ENCODE measurements around the gene FBXO10. TPM values are rescaled to one million over a fixed set of nuclear protein-coding genes. Genes with fewer than 3 reads are reported as not detected.

FBXO10 gene
- total and polyA plus RNA-seq, 10 of the 15 experiments (the other 5 are each of a cell fraction or from before 2014, with no cell fraction given) = 1.6 to 17.2 (median 9.6) TPM

- peak; percentile 98 for TF ChIP-seq POLR2AphosphoS5 (IDR thresholded peaks at IDR 0.05; ENCODE audit: low read length)
- TF ChIP-seq CHD1 (IDR thresholded peaks at IDR 0.05; ENCODE audit: low read depth, low read length) = no peak
- TF ChIP-seq EED (IDR thresholded peaks at IDR 0.05; ENCODE audit: low read depth) = peak; percentile 26; the same call in 1 of the 2 replicates
- no peak for TF ChIP-seq CHD2 (IDR thresholded peaks at IDR 0.05; ENCODE audit: borderline replicate concordance, low read depth, low read length)
- no peak for TF ChIP-seq EP300 (IDR thresholded peaks at IDR 0.05; ENCODE audit: borderline replicate concordance in 1 of 2, control insufficient read depth in 1 of 2, low read depth in 2 of 2, low read length in 2 of 2)
- no peak for TF ChIP-seq JUNB (IDR thresholded peaks at IDR 0.05)
- TF ChIP-seq KAT2A (conservative IDR thresholded peaks at IDR 0.05; ENCODE audit: control insufficient read depth, low read depth, low read length) = no peak
- TF ChIP-seq MTA3 (IDR thresholded peaks at IDR 0.05; ENCODE audit: borderline replicate concordance, low read length) = no peak
- peak in 1 of 2 experiments; percentile 24; a peak in 1 of 3 replicates for TF ChIP-seq EGR1 (IDR thresholded peaks at IDR 0.05; ENCODE audit: borderline replicate concordance in 1 of 2, low read depth in 2 of 2, low read length in 2 of 2)
- peak; percentile 83; the same call in 1 of the 2 replicates for TF ChIP-seq POLR2AphosphoS2 (IDR thresholded peaks at IDR 0.05; ENCODE audit: low read depth, low read length)
- TF ChIP-seq, protein P1, sequence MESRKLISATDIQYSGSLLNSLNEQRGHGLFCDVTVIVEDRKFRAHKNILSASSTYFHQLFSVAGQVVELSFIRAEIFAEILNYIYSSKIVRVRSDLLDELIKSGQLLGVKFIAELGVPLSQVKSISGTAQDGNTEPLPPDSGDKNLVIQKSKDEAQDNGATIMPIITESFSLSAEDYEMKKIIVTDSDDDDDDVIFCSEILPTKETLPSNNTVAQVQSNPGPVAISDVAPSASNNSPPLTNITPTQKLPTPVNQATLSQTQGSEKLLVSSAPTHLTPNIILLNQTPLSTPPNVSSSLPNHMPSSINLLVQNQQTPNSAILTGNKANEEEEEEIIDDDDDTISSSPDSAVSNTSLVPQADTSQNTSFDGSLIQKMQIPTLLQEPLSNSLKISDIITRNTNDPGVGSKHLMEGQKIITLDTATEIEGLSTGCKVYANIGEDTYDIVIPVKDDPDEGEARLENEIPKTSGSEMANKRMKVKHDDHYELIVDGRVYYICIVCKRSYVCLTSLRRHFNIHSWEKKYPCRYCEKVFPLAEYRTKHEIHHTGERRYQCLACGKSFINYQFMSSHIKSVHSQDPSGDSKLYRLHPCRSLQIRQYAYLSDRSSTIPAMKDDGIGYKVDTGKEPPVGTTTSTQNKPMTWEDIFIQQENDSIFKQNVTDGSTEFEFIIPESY (IDR thresholded peaks at IDR 0.05) = no peak
- no peak for TF ChIP-seq EZH2 (IDR thresholded peaks at IDR 0.05; ENCODE audit: borderline replicate concordance, control insufficient read depth, low read depth, low read length)
- TF ChIP-seq, protein P2, sequence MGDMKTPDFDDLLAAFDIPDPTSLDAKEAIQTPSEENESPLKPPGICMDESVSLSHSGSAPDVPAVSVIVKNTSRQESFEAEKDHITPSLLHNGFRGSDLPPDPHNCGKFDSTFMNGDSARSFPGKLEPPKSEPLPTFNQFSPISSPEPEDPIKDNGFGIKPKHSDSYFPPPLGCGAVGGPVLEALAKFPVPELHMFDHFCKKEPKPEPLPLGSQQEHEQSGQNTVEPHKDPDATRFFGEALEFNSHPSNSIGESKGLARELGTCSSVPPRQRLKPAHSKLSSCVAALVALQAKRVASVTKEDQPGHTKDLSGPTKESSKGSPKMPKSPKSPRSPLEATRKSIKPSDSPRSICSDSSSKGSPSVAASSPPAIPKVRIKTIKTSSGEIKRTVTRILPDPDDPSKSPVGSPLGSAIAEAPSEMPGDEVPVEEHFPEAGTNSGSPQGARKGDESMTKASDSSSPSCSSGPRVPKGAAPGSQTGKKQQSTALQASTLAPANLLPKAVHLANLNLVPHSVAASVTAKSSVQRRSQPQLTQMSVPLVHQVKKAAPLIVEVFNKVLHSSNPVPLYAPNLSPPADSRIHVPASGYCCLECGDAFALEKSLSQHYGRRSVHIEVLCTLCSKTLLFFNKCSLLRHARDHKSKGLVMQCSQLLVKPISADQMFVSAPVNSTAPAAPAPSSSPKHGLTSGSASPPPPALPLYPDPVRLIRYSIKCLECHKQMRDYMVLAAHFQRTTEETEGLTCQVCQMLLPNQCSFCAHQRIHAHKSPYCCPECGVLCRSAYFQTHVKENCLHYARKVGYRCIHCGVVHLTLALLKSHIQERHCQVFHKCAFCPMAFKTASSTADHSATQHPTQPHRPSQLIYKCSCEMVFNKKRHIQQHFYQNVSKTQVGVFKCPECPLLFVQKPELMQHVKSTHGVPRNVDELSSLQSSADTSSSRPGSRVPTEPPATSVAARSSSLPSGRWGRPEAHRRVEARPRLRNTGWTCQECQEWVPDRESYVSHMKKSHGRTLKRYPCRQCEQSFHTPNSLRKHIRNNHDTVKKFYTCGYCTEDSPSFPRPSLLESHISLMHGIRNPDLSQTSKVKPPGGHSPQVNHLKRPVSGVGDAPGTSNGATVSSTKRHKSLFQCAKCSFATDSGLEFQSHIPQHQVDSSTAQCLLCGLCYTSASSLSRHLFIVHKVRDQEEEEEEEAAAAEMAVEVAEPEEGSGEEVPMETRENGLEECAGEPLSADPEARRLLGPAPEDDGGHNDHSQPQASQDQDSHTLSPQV (IDR thresholded peaks at IDR 0.05) = peak; percentile 56; the same call in 1 of the 2 replicates
- TF ChIP-seq PKNOX1 (IDR thresholded peaks at IDR 0.05) = peak; percentile 73
- TF ChIP-seq CTCF (IDR thresholded peaks at IDR 0.05 in 2 of 3, conservative IDR thresholded peaks at IDR 0.05 in 1 of 3; ENCODE audit: control insufficient read depth in 2 of 3, extremely low read depth in 1 of 3, insufficient read depth in 1 of 3, low read depth in 3 of 3, low read length in 3 of 3) = no peak
- peak; percentile 95 for TF ChIP-seq TAF1 (IDR thresholded peaks at IDR 0.05; ENCODE audit: borderline replicate concordance, low read depth, low read length)
- no peak for TF ChIP-seq IRF3 (IDR thresholded peaks at IDR 0.05)
Observed at GRCh38 chr9:37592108-37592951, 16.1 kb upstream of the FBXO10 start, which contains the start of gene TOMM5 (continued).
